ENCODE measurements around the gene NTN1. TPM values are rescaled to one million over a fixed set of nuclear protein-coding genes. Genes with fewer than 3 reads are reported as not detected.

NTN1 gene
- total RNA-seq, 2 experiments from 2014 or later = 1.2 to 1.3 TPM

DNA sequence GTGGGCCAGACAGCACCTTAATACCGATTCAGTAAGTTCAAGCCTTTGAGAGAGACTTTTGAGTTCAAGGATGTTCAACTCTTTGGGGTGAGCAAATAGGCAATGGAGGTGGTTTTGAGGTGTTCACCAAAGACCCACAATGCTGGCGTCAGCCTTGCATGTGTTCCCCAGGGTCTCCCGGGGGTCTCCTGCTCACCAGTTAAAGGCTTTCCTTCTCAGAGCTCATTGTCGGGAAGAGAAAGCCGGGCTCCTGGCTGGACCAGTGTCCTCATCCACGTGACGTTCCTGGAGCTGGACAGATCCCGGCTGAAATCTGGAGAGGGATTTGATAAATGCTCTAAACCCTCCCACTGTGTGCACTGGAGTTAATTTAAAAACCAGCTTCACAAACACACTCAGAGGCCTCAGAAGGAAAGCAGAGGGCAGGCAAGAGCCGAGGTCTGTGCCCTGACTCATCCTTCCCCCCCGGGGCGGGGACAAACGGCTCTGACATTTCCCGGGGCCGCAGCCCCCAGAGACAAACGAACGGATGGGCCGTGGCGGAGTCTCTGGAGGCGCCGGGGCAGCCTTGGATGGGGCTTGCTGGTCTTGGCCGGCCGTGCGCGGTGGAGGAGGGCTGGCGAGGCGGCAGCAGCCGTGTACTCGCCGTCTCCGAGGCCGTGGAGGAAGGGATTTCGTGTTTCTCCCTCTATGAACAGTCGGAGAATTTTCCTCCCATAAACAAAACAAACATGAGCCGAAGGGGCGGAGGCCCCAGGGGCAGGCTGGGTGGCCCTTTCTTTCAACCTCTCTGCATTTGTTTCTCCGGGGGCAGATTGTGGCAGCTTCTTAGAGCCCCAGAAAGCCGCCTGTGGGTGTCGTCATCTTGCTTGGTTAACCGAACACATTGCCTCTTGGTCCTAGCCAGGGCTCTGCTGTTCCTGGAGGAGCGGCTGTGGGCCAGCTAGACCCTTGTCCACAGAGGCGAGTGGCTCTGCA lies 94.2 kb downstream of the NTN1 start:
- H3K9me3 Mint-ChIP-seq = peaks cover 2% of the 10 kb centered on the region
- ChIA-PET CTCF (interaction anchor here (1.1 to 4.2 kb wide), 6 partner anchors 12 to 407 kb away, joined by 3 to 26 read pairs (median 4); no protein-coding TSS in a partner anchor), POLR2A (interaction anchor here (1.0 kb wide), 1 partner anchor 9 kb away, joined by 3 read pairs; no protein-coding TSS in a partner anchor)
- ATAC-seq (peak; percentile 96), DNase-seq (peak; percentile 88)
- intact Hi-C loops (cut with micrococcal nuclease) = loop anchor here (5.0 kb wide), 1 partner anchor 177 kb away; no protein-coding TSS in a partner anchor
- peaks cover 18% of the 10 kb centered on the region for H3K4me1 Mint-ChIP-seq (ENCODE audit: low read depth)
- H3K36me3 Mint-ChIP-seq (ENCODE audit: low read depth) = no peaks in the 10 kb centered on the region
- H3K4me3 Mint-ChIP-seq = peak overlapping the region; percentile 68
- peaks cover 8% of the 10 kb centered on the region for H3K27me3 Mint-ChIP-seq
- TF ChIP-seq, protein P1, sequence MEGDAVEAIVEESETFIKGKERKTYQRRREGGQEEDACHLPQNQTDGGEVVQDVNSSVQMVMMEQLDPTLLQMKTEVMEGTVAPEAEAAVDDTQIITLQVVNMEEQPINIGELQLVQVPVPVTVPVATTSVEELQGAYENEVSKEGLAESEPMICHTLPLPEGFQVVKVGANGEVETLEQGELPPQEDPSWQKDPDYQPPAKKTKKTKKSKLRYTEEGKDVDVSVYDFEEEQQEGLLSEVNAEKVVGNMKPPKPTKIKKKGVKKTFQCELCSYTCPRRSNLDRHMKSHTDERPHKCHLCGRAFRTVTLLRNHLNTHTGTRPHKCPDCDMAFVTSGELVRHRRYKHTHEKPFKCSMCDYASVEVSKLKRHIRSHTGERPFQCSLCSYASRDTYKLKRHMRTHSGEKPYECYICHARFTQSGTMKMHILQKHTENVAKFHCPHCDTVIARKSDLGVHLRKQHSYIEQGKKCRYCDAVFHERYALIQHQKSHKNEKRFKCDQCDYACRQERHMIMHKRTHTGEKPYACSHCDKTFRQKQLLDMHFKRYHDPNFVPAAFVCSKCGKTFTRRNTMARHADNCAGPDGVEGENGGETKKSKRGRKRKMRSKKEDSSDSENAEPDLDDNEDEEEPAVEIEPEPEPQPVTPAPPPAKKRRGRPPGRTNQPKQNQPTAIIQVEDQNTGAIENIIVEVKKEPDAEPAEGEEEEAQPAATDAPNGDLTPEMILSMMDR (IDR thresholded peaks at IDR 0.05) = peak; percentile 49
- H3K27ac Mint-ChIP-seq = peak overlapping the region; percentile 78

DNA sequence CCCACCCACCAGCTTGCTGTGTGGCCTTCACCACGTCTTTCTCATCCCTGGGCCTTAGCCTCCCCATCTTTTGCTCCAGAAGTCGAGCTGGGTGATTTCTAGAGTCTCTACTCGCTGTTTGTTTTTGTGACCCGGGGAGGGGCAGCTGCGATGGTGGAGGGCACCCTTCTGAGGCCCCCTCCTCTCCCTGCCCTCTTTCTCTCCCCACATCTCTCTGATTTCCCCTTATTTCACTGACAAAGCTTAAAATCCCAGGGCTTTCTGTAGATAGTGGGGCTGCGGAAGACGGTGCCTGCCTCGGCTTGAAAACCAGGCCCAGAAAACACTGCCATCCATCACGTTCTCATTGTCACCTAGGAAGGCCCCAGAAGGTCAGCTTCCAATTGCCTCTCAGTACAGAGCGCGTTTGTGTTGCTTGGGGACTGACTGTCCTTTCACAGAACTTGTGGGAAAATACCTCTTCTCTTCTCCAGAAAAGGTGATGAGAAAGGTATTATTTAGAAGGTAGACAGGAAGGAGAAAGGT lies 95.1 kb downstream of the NTN1 start:
- DNase-seq (no peak), ATAC-seq (no peak)
- peaks cover 11% of the 10 kb centered on the region for H3K27me3 Mint-ChIP-seq
- intact Hi-C loops (cut with micrococcal nuclease) = loop anchor here (5.0 kb wide), 1 partner anchor 176 kb away; no protein-coding TSS in a partner anchor
- peak overlapping the region; percentile 32 for H3K4me3 Mint-ChIP-seq
- H3K27ac Mint-ChIP-seq = peak overlapping the region; percentile 58
- ChIA-PET POLR2A (no interaction called here), CTCF (interaction anchor here (1.4 to 4.2 kb wide), 4 partner anchors 11 to 175 kb away, joined by 3 to 26 read pairs (median 6); no protein-coding TSS in a partner anchor)
- no peaks in the 10 kb centered on the region for H3K36me3 Mint-ChIP-seq (ENCODE audit: low read depth)
- H3K4me1 Mint-ChIP-seq (ENCODE audit: low read depth) = peaks cover 18% of the 10 kb centered on the region
- H3K9me3 Mint-ChIP-seq = peaks cover 2% of the 10 kb centered on the region
- TF ChIP-seq, protein P1 (IDR thresholded peaks at IDR 0.05) = no peak

DNA sequence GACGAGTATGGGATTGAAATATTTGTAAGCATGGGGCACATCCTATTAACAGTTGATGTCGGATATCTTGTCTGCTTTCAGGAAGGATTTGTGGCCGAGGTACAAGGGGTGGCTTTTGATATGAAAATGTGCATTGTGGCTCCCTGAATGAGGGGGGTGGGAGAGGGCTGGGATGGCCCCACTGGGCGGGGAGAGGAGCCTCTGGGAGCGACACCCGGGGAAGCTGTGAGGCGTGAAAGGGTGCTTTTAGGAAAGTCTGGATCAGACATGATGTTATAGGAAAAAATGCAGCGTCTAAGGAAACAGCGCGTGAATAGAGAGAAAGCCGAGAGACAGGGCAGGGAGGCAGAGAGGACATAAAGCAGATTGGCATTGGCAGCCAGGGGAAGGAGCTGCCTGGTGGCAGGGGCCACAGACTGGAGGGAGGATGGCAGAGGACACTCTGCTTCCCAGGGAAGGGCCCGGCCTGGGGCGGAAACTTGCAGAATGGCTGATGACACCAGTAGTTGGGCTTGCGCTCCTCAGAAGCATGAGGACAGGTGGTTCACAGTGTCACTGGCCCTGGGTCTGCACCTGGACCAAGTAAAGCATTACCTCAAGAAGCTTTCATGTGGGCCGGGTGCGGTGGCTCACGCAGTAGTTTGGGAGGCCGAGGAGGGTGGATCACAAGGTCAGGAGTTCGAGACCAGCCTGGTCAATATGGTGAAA lies 95.7 kb downstream of the NTN1 start:
- H3K9me3 Mint-ChIP-seq = peaks cover 2% of the 10 kb centered on the region
- ChIA-PET POLR2A (no interaction called here), CTCF (interaction anchor here (0.9 to 4.2 kb wide), 3 partner anchors 157 to 176 kb away, joined by 3 to 26 read pairs (median 4); no protein-coding TSS in a partner anchor)
- no peaks in the 10 kb centered on the region for H3K36me3 Mint-ChIP-seq (ENCODE audit: low read depth)
- no peak overlapping the region for H3K27ac Mint-ChIP-seq
- ATAC-seq (no peak), DNase-seq (no peak)
- intact Hi-C loops (cut with micrococcal nuclease) = loop anchor here (5.0 kb wide), 1 partner anchor 175 kb away; no protein-coding TSS in a partner anchor
- H3K4me1 Mint-ChIP-seq (ENCODE audit: low read depth) = peaks cover 18% of the 10 kb centered on the region
- no peak overlapping the region for H3K4me3 Mint-ChIP-seq
- H3K27me3 Mint-ChIP-seq = peaks cover 11% of the 10 kb centered on the region
- TF ChIP-seq, protein P1 (IDR thresholded peaks at IDR 0.05) = no peak

DNA sequence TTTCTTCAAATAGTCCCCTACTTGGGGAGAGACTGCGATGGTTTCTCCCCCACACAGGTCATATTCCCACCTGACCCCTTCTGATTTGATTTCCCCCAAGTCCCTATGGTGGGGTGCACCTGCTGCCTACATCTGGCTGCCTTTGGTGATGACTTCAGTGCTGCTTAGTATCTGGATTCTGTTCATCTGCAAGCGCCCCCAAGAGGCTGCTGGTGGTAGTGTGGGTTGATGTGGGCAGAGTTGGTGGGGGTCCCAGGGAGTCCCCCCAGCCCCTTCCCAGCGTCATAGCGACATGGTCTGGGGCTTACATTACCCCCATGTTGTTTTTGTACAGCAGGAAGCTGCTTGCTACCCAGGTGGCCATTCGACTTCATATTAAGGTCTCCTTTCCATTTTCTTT lies 99.2 kb downstream of the NTN1 start:
- ChIA-PET CTCF (interaction anchor here (0.9 kb wide), 1 partner anchor 11 kb away, joined by 3 read pairs; no protein-coding TSS in a partner anchor), POLR2A (no interaction called here)
- Mint-ChIP-seq H3K4me1 (ENCODE audit: low read depth) (peaks cover 12% of the 10 kb centered on the region), H3K27me3 (peaks cover 8% of the 10 kb centered on the region), H3K27ac (no peak overlapping the region), H3K36me3 (ENCODE audit: low read depth) (no peaks in the 10 kb centered on the region), H3K4me3 (no peak overlapping the region), H3K9me3 (peaks cover 2% of the 10 kb centered on the region)
- TF ChIP-seq, protein P1 (IDR thresholded peaks at IDR 0.05) = peak; percentile 52
- no peak for ATAC-seq
- intact Hi-C loops (cut with micrococcal nuclease) = no loop called here
- DNase-seq = peak; percentile 57

All from activated CD8-positive, alpha-beta T cell treated with anti-CD3 and anti-CD28 coated beads for 36 hours (primary cell).